ENCODE data around the gene EPS8L1. TPM values are rescaled to one million over a fixed set of nuclear protein-coding genes. Genes with fewer than 3 reads are reported as not detected.

EPS8L1 gene
- total RNA-seq, 1 donor from 2014 or later: 375 TPM

GRCh38 chr19:55085923-55086715, 10.4 kb downstream of the EPS8L1 start:
- Mint-ChIP-seq H3K4me1 (peaks cover 30% of the 10 kb centered on the region), H3K4me3 (peak overlapping the region; percentile 17), H3K9me3 (no peaks in the 10 kb centered on the region), H3K27me3 (ENCODE audit: low read depth) (peaks cover 44% of the 10 kb centered on the region), H3K36me3 (peaks cover 5% of the 10 kb centered on the region), H3K27ac (no peak overlapping the region)
- TF ChIP-seq CTCF (IDR thresholded peaks at IDR 0.05; ENCODE audit: unreplicated experiment): no peak
- DNase-seq (ENCODE audit: low spot score in 2 of 2, unreplicated experiment in 2 of 2): no peak

- Mint-ChIP-seq H3K27me3 (ENCODE audit: low read depth) (peaks cover 38% of the 10 kb centered on the region), H3K36me3 (peaks cover 5% of the 10 kb centered on the region), H3K27ac (peak overlapping the region; percentile 48), H3K9me3 (no peaks in the 10 kb centered on the region), H3K4me3 (peak overlapping the region; percentile 64), H3K4me1 (peaks cover 30% of the 10 kb centered on the region)
- peak; percentile 70 to 83 for DNase-seq (ENCODE audit: low spot score in 2 of 2, unreplicated experiment in 2 of 2)
- TF ChIP-seq CTCF (IDR thresholded peaks at IDR 0.05; ENCODE audit: unreplicated experiment): no peak
Measured at GRCh38 chr19:55086730-55087541, 11.3 kb downstream of the EPS8L1 start.

- DNase-seq (ENCODE audit: low spot score in 2 of 2, unreplicated experiment in 2 of 2): no peak
- Mint-ChIP-seq H3K9me3 (no peaks in the 10 kb centered on the region), H3K27ac (peak overlapping the region; percentile 48), H3K4me3 (peak overlapping the region; percentile 64), H3K4me1 (peaks cover 30% of the 10 kb centered on the region), H3K27me3 (ENCODE audit: low read depth) (peaks cover 34% of the 10 kb centered on the region), H3K36me3 (peaks cover 5% of the 10 kb centered on the region)
- TF ChIP-seq CTCF (IDR thresholded peaks at IDR 0.05; ENCODE audit: unreplicated experiment): no peak
Measured at GRCh38 chr19:55087542-55087901, 11.9 kb downstream of the EPS8L1 start.

GRCh38 chr19:55088021-55088451, 12.4 kb downstream of the EPS8L1 start:
- peak overlapping the region; percentile 73 for H3K27ac Mint-ChIP-seq
- H3K27me3 Mint-ChIP-seq (ENCODE audit: low read depth): peaks cover 29% of the 10 kb centered on the region
- TF ChIP-seq CTCF (IDR thresholded peaks at IDR 0.05; ENCODE audit: unreplicated experiment): no peak
- peaks cover 30% of the 10 kb centered on the region for H3K4me1 Mint-ChIP-seq
- peak overlapping the region; percentile 55 for H3K4me3 Mint-ChIP-seq
- no peaks in the 10 kb centered on the region for H3K9me3 Mint-ChIP-seq
- peaks cover 5% of the 10 kb centered on the region for H3K36me3 Mint-ChIP-seq
- DNase-seq (ENCODE audit: low spot score in 2 of 2, unreplicated experiment in 2 of 2): no peak

- peak; percentile 93 for TF ChIP-seq CTCF (IDR thresholded peaks at IDR 0.05; ENCODE audit: unreplicated experiment)
- Mint-ChIP-seq H3K4me3 (peak overlapping the region; percentile 55), H3K36me3 (peaks cover 5% of the 10 kb centered on the region), H3K27ac (peak overlapping the region; percentile 73), H3K27me3 (ENCODE audit: low read depth) (peaks cover 26% of the 10 kb centered on the region), H3K4me1 (peaks cover 30% of the 10 kb centered on the region), H3K9me3 (no peaks in the 10 kb centered on the region)
- peak; percentile 74 to 94 for DNase-seq (ENCODE audit: low spot score in 2 of 2, unreplicated experiment in 2 of 2)
Measured at GRCh38 chr19:55088543-55089341, 13.1 kb downstream of the EPS8L1 start.
